Osteocyte (in vitro differentiated cells): ENCODE results near the gene RAD54L. TPM values are rescaled to one million over a fixed set of nuclear protein-coding genes. Genes with fewer than 3 reads are reported as not detected.
A peak's percentile ranks its signal among the peaks of the same experiment; 100 is the strongest.

ENCODE experiments used
- DNase-seq: peaks from one replicate; pipeline ENCODE4 v3.0.0; 2021; ENCODE audit warnings: mixed read lengths; ENCODE audit not compliant: unreplicated experiment; ENCODE audit errors: extremely low spot score
- H3K27ac Mint-ChIP-seq: one replicate; pipeline ENCODE4 v1.8.0; 2021; ENCODE audit warnings: mild to moderate bottlenecking, mixed read lengths; ENCODE audit not compliant: unreplicated experiment
- H3K27me3 Mint-ChIP-seq: one replicate; pipeline ENCODE4 v1.8.0; 2021; ENCODE audit warnings: mixed read lengths; ENCODE audit not compliant: unreplicated experiment
- H3K36me3 Mint-ChIP-seq: one replicate; pipeline ENCODE4 v1.8.0; 2021; ENCODE audit warnings: mixed read lengths; ENCODE audit not compliant: unreplicated experiment
- H3K4me1 Mint-ChIP-seq: one replicate; pipeline ENCODE4 v1.8.0; 2021; ENCODE audit warnings: mixed read lengths; ENCODE audit not compliant: unreplicated experiment
- H3K4me3 Mint-ChIP-seq: one replicate; pipeline ENCODE4 v1.8.0; 2021; ENCODE audit warnings: mild to moderate bottlenecking, moderate library complexity, mixed read lengths; ENCODE audit not compliant: unreplicated experiment
- H3K9me3 Mint-ChIP-seq: one replicate; pipeline ENCODE4 v1.8.0; 2021; ENCODE audit warnings: mixed read lengths; ENCODE audit not compliant: unreplicated experiment
- CTCF ChIP-seq: fragments of 200-600 bp; sonication (generic); IDR thresholded peaks from 2 replicates; pipeline ENCODE4 v1.5.0; 2021; ENCODE audit warnings: antibody characterized with exemption, mild to moderate bottlenecking, moderate library complexity
- long read RNA-seq: library from polyadenylated mRNA; unstranded; transcript quantifications from one replicate; pipeline ENCODE4 v2.0.0, GENCODE V29; 2021
- total RNA-seq: library from RNA; stranded (reverse); gene quantifications from 2 replicates; pipeline ENCODE4 v1.2.1, GENCODE V29; 2021

Gene RAD54L
- total RNA-seq: 4.2 and 5.4 TPM in 2 replicates
- long read RNA-seq, partial matches to known transcripts: 2 of 12 reads
- long read RNA-seq, other reads (novel, unspliced or antisense): 9 of 12 reads

GRCh38 chr1:46247436-46248121 lies at the start of gene RAD54L:
TSS of gene RAD54L (plus strand) at chr1:46247763. CDS start at chr1:46248406, 643 bp downstream.
- DNase-seq: peak; percentile 98
- Mint-ChIP-seq H3K27me3 (no peaks in the 10 kb centered on the region), H3K27ac (peak within 1 kb of the TSS; percentile 97), H3K9me3 (no peaks in the 10 kb centered on the region), H3K36me3 (no peaks in the 10 kb centered on the region), H3K4me1 (peaks cover 25% of the 10 kb centered on the region), H3K4me3 (peak within 1 kb of the TSS; percentile 99)
- TF ChIP-seq CTCF: no peak

DNA sequence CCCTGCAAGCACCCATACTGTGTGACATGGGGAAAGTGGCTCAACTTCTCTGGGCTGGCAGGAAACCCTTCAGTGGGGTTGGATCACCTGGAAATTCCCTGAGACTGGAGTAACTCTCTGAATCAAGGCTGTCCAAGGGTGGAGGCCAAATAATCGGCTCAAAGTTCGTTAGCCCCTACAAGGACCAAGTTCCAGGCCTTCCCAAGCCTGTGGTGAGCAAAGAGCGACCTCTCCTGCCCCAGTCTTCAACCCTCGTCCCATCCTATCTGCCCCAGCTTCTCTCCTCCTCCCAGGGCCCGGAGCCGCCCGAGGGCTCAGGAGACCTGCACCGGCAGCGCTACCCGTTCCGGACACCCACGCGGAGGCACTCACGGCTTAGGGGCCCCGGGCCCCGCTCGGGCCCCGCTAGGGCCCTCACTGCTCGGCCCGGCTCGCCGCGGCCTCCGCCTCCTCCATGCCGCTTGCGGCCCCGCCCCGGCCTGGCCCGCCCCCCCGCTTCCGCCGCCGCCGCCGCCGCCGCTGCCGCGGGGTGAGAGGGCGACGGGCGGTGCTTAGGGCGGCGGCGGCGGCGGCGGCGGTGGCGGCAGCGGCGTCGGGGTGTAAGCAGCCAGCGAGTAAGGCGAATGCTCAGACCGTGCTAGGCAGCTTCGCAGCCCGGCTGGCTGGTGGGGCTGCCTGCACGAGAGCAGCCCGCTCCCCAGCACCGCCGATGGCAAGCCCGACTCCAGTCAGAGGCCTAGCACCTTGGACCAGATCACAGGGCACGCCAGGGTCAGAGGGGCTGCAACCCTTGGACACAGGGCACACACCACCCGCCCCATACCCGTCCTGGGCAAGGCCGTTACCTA lies 49.4 kb upstream of the RAD54L start, which contains the start of gene POMGNT1:
POMGNT1 (minus strand) TSS at position 471 of the 848 bp plus-strand sequence. CDS start 613 bp downstream, outside the sequence.
- no peaks in the 10 kb centered on the region for H3K27me3 Mint-ChIP-seq
- peak; percentile 90 for DNase-seq
- no peaks in the 10 kb centered on the region for H3K9me3 Mint-ChIP-seq
- H3K4me1 Mint-ChIP-seq: peaks cover 30% of the 10 kb centered on the region
- peak within 1 kb of the TSS; percentile 63 for H3K27ac Mint-ChIP-seq
- peak within 1 kb of the TSS; percentile 79 for H3K4me3 Mint-ChIP-seq
- TF ChIP-seq CTCF: peak; percentile 24
- H3K36me3 Mint-ChIP-seq: peaks cover 9% of the 10 kb centered on the region

DNA sequence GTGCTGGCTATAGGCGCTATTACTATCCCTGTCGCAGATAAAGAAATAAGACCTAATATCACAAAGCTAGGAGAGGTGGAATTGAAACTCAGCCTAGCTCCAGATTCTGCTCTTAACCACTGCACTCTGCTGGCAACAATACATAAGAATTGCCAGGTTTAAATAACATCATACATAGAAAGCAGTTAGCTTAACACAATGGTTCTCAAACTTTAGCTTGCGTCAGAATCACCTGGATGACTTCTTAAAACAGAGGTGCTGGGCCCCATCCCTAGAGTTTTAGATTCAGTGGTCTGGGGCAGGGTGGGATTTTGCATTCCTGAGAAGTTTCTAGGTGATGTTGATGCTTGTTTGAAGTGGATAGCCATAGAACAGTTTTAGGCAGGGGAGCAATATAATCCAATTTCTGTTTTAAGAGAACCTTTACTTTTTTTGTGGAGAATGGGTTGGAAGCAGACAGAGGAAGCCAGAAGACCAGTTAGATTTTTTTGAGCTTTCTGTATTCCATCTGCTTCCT lies 48.3 kb upstream of the RAD54L start:
- peaks cover 40% of the 10 kb centered on the region for H3K4me1 Mint-ChIP-seq

DNA sequence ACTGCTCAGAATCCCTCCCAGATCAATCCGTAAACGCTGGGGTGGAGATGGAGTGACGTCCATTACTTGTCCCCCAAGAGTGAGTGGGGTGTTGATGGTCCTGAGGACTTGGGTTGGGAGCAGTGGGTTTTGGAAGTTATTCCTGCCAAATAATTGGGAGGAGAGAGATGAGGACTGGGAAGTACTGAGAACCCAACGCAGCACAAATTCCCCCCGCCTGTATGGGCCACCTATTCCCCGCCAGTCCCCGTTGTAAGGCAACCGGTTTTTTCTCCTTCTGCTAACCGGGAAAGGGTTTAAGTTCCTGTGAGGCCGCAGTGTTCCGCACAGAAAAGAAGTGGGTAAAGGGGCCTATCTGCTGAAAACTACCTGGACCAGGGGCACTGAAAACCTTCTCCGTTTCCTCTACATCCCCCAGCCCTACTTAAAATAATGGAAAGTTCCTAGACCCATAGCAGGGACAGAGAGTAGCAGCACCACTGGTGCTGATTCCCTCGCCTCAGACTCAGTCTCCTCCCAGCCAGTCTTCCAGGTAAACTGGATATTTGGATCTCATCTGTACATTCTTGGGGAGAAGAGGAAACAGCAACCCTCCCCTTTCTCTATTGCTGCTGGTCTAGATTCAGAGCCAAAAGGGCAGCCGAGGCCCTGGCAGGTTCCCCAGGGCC lies 43.7 kb upstream of the RAD54L start:
- H3K27ac Mint-ChIP-seq: peak overlapping the region; percentile 69
- peaks cover 35% of the 10 kb centered on the region for H3K4me1 Mint-ChIP-seq
- TF ChIP-seq CTCF: no peak
- no peaks in the 10 kb centered on the region for H3K27me3 Mint-ChIP-seq
- H3K36me3 Mint-ChIP-seq: no peaks in the 10 kb centered on the region
- H3K4me3 Mint-ChIP-seq: peak overlapping the region; percentile 96
- H3K9me3 Mint-ChIP-seq: no peaks in the 10 kb centered on the region
- no peak for DNase-seq

More for the DNA sequence above, 48.3 kb upstream of the RAD54L start:
- Mint-ChIP-seq H3K9me3 (no peaks in the 10 kb centered on the region), H3K27ac (no peak overlapping the region), H3K27me3 (no peaks in the 10 kb centered on the region), H3K4me3 (peak overlapping the region; percentile 76), H3K36me3 (peaks cover 6% of the 10 kb centered on the region)
- TF ChIP-seq CTCF: no peak
- DNase-seq: no peak
